Central memory CD8-positive, alpha-beta T cell (primary cell): Measurements from ENCODE around the gene EPSTI1.

Source experiments
- ATAC-seq: fragments of 150-1000 bp; cut with Tn5 transposase; replicated peaks from 2 replicates; pipeline ENCODE4 v1.10.0; 2022; ENCODE audit warnings: mild to moderate bottlenecking, moderate FRiP score, moderate number of reproducible peaks; ENCODE audit not compliant: poor library complexity, severe bottlenecking; ENCODE audit errors: extremely low read depth
- DNase-seq, 2 donors: peaks; one replicate each; pipeline ENCODE4 v3.0.0; 2021; ENCODE audit warnings: low spot score in 2 of 2
- H3K27ac Mint-ChIP-seq: one replicate; pipeline ENCODE4 v1.8.0; 2022; ENCODE audit warnings: low read depth, mild to moderate bottlenecking, moderate library complexity, mixed read lengths
- H3K27me3 Mint-ChIP-seq: one replicate; pipeline ENCODE4 v1.8.0; 2022; ENCODE audit warnings: mixed read lengths
- H3K36me3 Mint-ChIP-seq: one replicate; pipeline ENCODE4 v1.8.0; 2022; ENCODE audit warnings: mild to moderate bottlenecking, moderate library complexity, mixed read lengths; ENCODE audit not compliant: insufficient read depth
- H3K4me1 Mint-ChIP-seq: one replicate; pipeline ENCODE4 v1.8.0; 2022; ENCODE audit warnings: mixed read lengths
- H3K4me3 Mint-ChIP-seq: one replicate; pipeline ENCODE4 v1.8.0; 2022; ENCODE audit warnings: mild to moderate bottlenecking, moderate library complexity, mixed read lengths
- H3K9me3 Mint-ChIP-seq: one replicate; pipeline ENCODE4 v1.8.0; 2022; ENCODE audit warnings: mixed read lengths

Gene EPSTI1

GRCh38 chr13:42895776-42896175, 96.3 kb downstream of the EPSTI1 start:
- Mint-ChIP-seq H3K4me1 (no peaks in the 10 kb centered on the region), H3K36me3 (peaks cover 8% of the 10 kb centered on the region), H3K4me3 (no peak overlapping the region), H3K27me3 (no peaks in the 10 kb centered on the region), H3K9me3 (no peaks in the 10 kb centered on the region), H3K27ac (no peak overlapping the region)
- ATAC-seq = no peak
- DNase-seq = no peak

- Mint-ChIP-seq H3K9me3 (no peaks in the 10 kb centered on the region), H3K27ac (no peak overlapping the region), H3K27me3 (no peaks in the 10 kb centered on the region), H3K4me1 (no peaks in the 10 kb centered on the region), H3K36me3 (peaks cover 10% of the 10 kb centered on the region), H3K4me3 (no peak overlapping the region)
- DNase-seq = no peak
- no peak for ATAC-seq
These were observed 97.2 kb downstream of the EPSTI1 start for GRCh38 chr13:42894765-42895243.

GRCh38 chr13:42893214-42893671, 98.8 kb downstream of the EPSTI1 start:
- Mint-ChIP-seq H3K27ac (no peak overlapping the region), H3K27me3 (no peaks in the 10 kb centered on the region), H3K4me1 (no peaks in the 10 kb centered on the region), H3K9me3 (no peaks in the 10 kb centered on the region), H3K36me3 (peaks cover 11% of the 10 kb centered on the region), H3K4me3 (no peak overlapping the region)
- DNase-seq (no peak), ATAC-seq (no peak)

GRCh38 chr13:42892760-42893159, 99.3 kb downstream of the EPSTI1 start:
- Mint-ChIP-seq H3K4me3 (no peak overlapping the region), H3K27me3 (no peaks in the 10 kb centered on the region), H3K4me1 (no peaks in the 10 kb centered on the region), H3K27ac (no peak overlapping the region), H3K9me3 (no peaks in the 10 kb centered on the region), H3K36me3 (peaks cover 12% of the 10 kb centered on the region)
- DNase-seq (no peak), ATAC-seq (no peak)

GRCh38 chr13:42891591-42891990, 100.5 kb downstream of the EPSTI1 start:
- H3K9me3 Mint-ChIP-seq = no peaks in the 10 kb centered on the region
- no peak overlapping the region for H3K4me3 Mint-ChIP-seq
- no peaks in the 10 kb centered on the region for H3K27me3 Mint-ChIP-seq
- DNase-seq (no peak), ATAC-seq (no peak)
- H3K36me3 Mint-ChIP-seq = peaks cover 13% of the 10 kb centered on the region
- no peaks in the 10 kb centered on the region for H3K4me1 Mint-ChIP-seq
- H3K27ac Mint-ChIP-seq = no peak overlapping the region

- H3K36me3 Mint-ChIP-seq = peaks cover 16% of the 10 kb centered on the region
- no peaks in the 10 kb centered on the region for H3K9me3 Mint-ChIP-seq
- peaks cover 5% of the 10 kb centered on the region for H3K4me1 Mint-ChIP-seq
- DNase-seq (no peak), ATAC-seq (no peak)
- no peak overlapping the region for H3K4me3 Mint-ChIP-seq
- peaks cover 5% of the 10 kb centered on the region for H3K27me3 Mint-ChIP-seq
- H3K27ac Mint-ChIP-seq = no peak overlapping the region
These were observed 106.7 kb downstream of the EPSTI1 start for GRCh38 chr13:42885325-42885724.

- peaks cover 5% of the 10 kb centered on the region for H3K4me1 Mint-ChIP-seq
- peaks cover 14% of the 10 kb centered on the region for H3K27me3 Mint-ChIP-seq
- H3K4me3 Mint-ChIP-seq = no peak overlapping the region
- no peaks in the 10 kb centered on the region for H3K9me3 Mint-ChIP-seq
- no peak for ATAC-seq
- H3K36me3 Mint-ChIP-seq = peaks cover 13% of the 10 kb centered on the region
- DNase-seq = no peak
- H3K27ac Mint-ChIP-seq = no peak overlapping the region
These were observed 108.1 kb downstream of the EPSTI1 start for GRCh38 chr13:42883771-42884467.

GRCh38 chr13:42883142-42883541, 108.9 kb downstream of the EPSTI1 start:
- no peak for DNase-seq
- Mint-ChIP-seq H3K4me3 (no peak overlapping the region), H3K36me3 (peaks cover 11% of the 10 kb centered on the region), H3K27ac (no peak overlapping the region), H3K4me1 (peaks cover 5% of the 10 kb centered on the region), H3K9me3 (no peaks in the 10 kb centered on the region), H3K27me3 (peaks cover 14% of the 10 kb centered on the region)
- no peak for ATAC-seq

- Mint-ChIP-seq H3K9me3 (no peaks in the 10 kb centered on the region), H3K4me3 (no peak overlapping the region), H3K36me3 (no peaks in the 10 kb centered on the region), H3K27ac (no peak overlapping the region), H3K27me3 (peaks cover 14% of the 10 kb centered on the region), H3K4me1 (peaks cover 5% of the 10 kb centered on the region)
- DNase-seq = no peak
- ATAC-seq = no peak
These were observed 111.9 kb downstream of the EPSTI1 start for GRCh38 chr13:42880056-42880605.

- Mint-ChIP-seq H3K27ac (no peak overlapping the region), H3K27me3 (peaks cover 14% of the 10 kb centered on the region), H3K4me3 (no peak overlapping the region), H3K4me1 (peaks cover 5% of the 10 kb centered on the region), H3K9me3 (no peaks in the 10 kb centered on the region), H3K36me3 (no peaks in the 10 kb centered on the region)
- DNase-seq (no peak), ATAC-seq (no peak)
These were observed 113.3 kb downstream of the EPSTI1 start for GRCh38 chr13:42878721-42879120.

- H3K4me1 Mint-ChIP-seq = no peaks in the 10 kb centered on the region
- H3K36me3 Mint-ChIP-seq = no peaks in the 10 kb centered on the region
- DNase-seq = no peak
- no peak overlapping the region for H3K27ac Mint-ChIP-seq
- H3K27me3 Mint-ChIP-seq = peaks cover 20% of the 10 kb centered on the region
- no peaks in the 10 kb centered on the region for H3K9me3 Mint-ChIP-seq
- no peak for ATAC-seq
- H3K4me3 Mint-ChIP-seq = no peak overlapping the region
These were observed 115.0 kb downstream of the EPSTI1 start for GRCh38 chr13:42876887-42877545.

GRCh38 chr13:42876270-42876714, 115.7 kb downstream of the EPSTI1 start:
- no peak overlapping the region for H3K4me3 Mint-ChIP-seq
- H3K27me3 Mint-ChIP-seq = peaks cover 28% of the 10 kb centered on the region
- ATAC-seq = no peak
- H3K4me1 Mint-ChIP-seq = no peaks in the 10 kb centered on the region
- H3K36me3 Mint-ChIP-seq = no peaks in the 10 kb centered on the region
- no peak for DNase-seq
- H3K27ac Mint-ChIP-seq = no peak overlapping the region
- H3K9me3 Mint-ChIP-seq = no peaks in the 10 kb centered on the region
